ENCODE measurements around the gene CTBP1. TPM values are rescaled to one million over a fixed set of nuclear protein-coding genes. Genes with fewer than 3 reads are reported as not detected.

CTBP1 gene
- total RNA-seq, 2 experiments from 2014 or later, result 135 to 141 TPM

GRCh38 chr4:1266881-1267763 lies 18.2 kb upstream of the CTBP1 start:
- Mint-ChIP-seq H3K4me1 (peaks cover 15% of the 10 kb centered on the region), H3K27ac (peak overlapping the region; percentile 84), H3K27me3 (no peaks in the 10 kb centered on the region), H3K4me3 (peak overlapping the region; percentile 50), H3K9me3 (peaks cover 9% of the 10 kb centered on the region), H3K36me3 (peaks cover 15% of the 10 kb centered on the region)
- DNase-seq, result no peak

GRCh38 chr4:1265351-1265750 lies 16.4 kb upstream of the CTBP1 start:
- H3K9me3 Mint-ChIP-seq, result peaks cover 7% of the 10 kb centered on the region
- H3K4me1 Mint-ChIP-seq, result peaks cover 18% of the 10 kb centered on the region
- no peak overlapping the region for H3K4me3 Mint-ChIP-seq
- no peak for DNase-seq
- H3K27ac Mint-ChIP-seq, result no peak overlapping the region
- H3K36me3 Mint-ChIP-seq, result peaks cover 14% of the 10 kb centered on the region
- no peaks in the 10 kb centered on the region for H3K27me3 Mint-ChIP-seq

- Mint-ChIP-seq H3K4me3 (no peak overlapping the region), H3K27me3 (no peaks in the 10 kb centered on the region), H3K27ac (no peak overlapping the region), H3K4me1 (peaks cover 22% of the 10 kb centered on the region), H3K9me3 (peaks cover 7% of the 10 kb centered on the region), H3K36me3 (peaks cover 12% of the 10 kb centered on the region)
- DNase-seq, result no peak
Measured at GRCh38 chr4:1264942-1265341, 16.0 kb upstream of the CTBP1 start.

- Mint-ChIP-seq H3K27me3 (no peaks in the 10 kb centered on the region), H3K4me1 (peaks cover 22% of the 10 kb centered on the region), H3K27ac (peak overlapping the region; percentile 30), H3K4me3 (no peak overlapping the region), H3K9me3 (peaks cover 11% of the 10 kb centered on the region), H3K36me3 (peaks cover 19% of the 10 kb centered on the region)
- DNase-seq, result no peak
Measured at GRCh38 chr4:1261107-1261928, 12.4 kb upstream of the CTBP1 start.

- Mint-ChIP-seq H3K4me3 (no peak overlapping the region), H3K27ac (peak overlapping the region; percentile 30), H3K36me3 (peaks cover 16% of the 10 kb centered on the region), H3K4me1 (peaks cover 26% of the 10 kb centered on the region), H3K27me3 (no peaks in the 10 kb centered on the region), H3K9me3 (peaks cover 13% of the 10 kb centered on the region)
- no peak for DNase-seq
Measured at GRCh38 chr4:1260418-1261106, 11.6 kb upstream of the CTBP1 start.

GRCh38 chr4:1259966-1260365 lies 11.0 kb upstream of the CTBP1 start:
- Mint-ChIP-seq H3K36me3 (peaks cover 19% of the 10 kb centered on the region), H3K27ac (peak overlapping the region; percentile 10), H3K4me3 (no peak overlapping the region), H3K4me1 (peaks cover 32% of the 10 kb centered on the region), H3K27me3 (no peaks in the 10 kb centered on the region), H3K9me3 (peaks cover 15% of the 10 kb centered on the region)
- no peak for DNase-seq

GRCh38 chr4:1258457-1258856 lies 9.5 kb upstream of the CTBP1 start:
- H3K27ac Mint-ChIP-seq, result no peak overlapping the region
- H3K4me3 Mint-ChIP-seq, result no peak overlapping the region
- H3K4me1 Mint-ChIP-seq, result peaks cover 42% of the 10 kb centered on the region

GRCh38 chr4:1255699-1256098 lies 6.8 kb upstream of the CTBP1 start:
- H3K27ac Mint-ChIP-seq, result peak overlapping the region; percentile 86
- DNase-seq, result no peak
- H3K36me3 Mint-ChIP-seq, result peaks cover 56% of the 10 kb centered on the region
- H3K27me3 Mint-ChIP-seq, result no peaks in the 10 kb centered on the region
- H3K4me3 Mint-ChIP-seq, result no peak overlapping the region
- H3K4me1 Mint-ChIP-seq, result peaks cover 66% of the 10 kb centered on the region
- peaks cover 32% of the 10 kb centered on the region for H3K9me3 Mint-ChIP-seq

More at GRCh38 chr4:1258457-1258856, 9.5 kb upstream of the CTBP1 start:
- Mint-ChIP-seq H3K36me3 (peaks cover 30% of the 10 kb centered on the region), H3K9me3 (peaks cover 26% of the 10 kb centered on the region), H3K27me3 (no peaks in the 10 kb centered on the region)
- DNase-seq, result no peak

GRCh38 chr4:1255151-1255550 lies 6.2 kb upstream of the CTBP1 start:
- DNase-seq, result no peak
- H3K27ac Mint-ChIP-seq, result no peak overlapping the region
- no peaks in the 10 kb centered on the region for H3K27me3 Mint-ChIP-seq
- H3K9me3 Mint-ChIP-seq, result peaks cover 34% of the 10 kb centered on the region
- H3K36me3 Mint-ChIP-seq, result peaks cover 61% of the 10 kb centered on the region
- H3K4me1 Mint-ChIP-seq, result peaks cover 66% of the 10 kb centered on the region
- H3K4me3 Mint-ChIP-seq, result no peak overlapping the region

GRCh38 chr4:1253831-1254230 lies 4.9 kb upstream of the CTBP1 start:
- Mint-ChIP-seq H3K36me3 (peaks cover 65% of the 10 kb centered on the region), H3K4me1 (peaks cover 60% of the 10 kb centered on the region), H3K9me3 (peaks cover 34% of the 10 kb centered on the region), H3K27me3 (no peaks in the 10 kb centered on the region), H3K4me3 (no peak overlapping the region), H3K27ac (peak overlapping the region; percentile 12)
- no peak for DNase-seq

- H3K36me3 Mint-ChIP-seq, result peaks cover 60% of the 10 kb centered on the region
- peak overlapping the region; percentile 18 for H3K4me3 Mint-ChIP-seq
Measured at GRCh38 chr4:1252928-1253492, 4.1 kb upstream of the CTBP1 start.

GRCh38 chr4:1251773-1252066 lies 2.8 kb upstream of the CTBP1 start:
- Mint-ChIP-seq H3K27me3 (no peaks in the 10 kb centered on the region), H3K4me1 (peaks cover 58% of the 10 kb centered on the region), H3K9me3 (peaks cover 23% of the 10 kb centered on the region), H3K27ac (peak overlapping the region; percentile 4), H3K4me3 (peak overlapping the region; percentile 89), H3K36me3 (peaks cover 60% of the 10 kb centered on the region)
- no peak for DNase-seq

More at GRCh38 chr4:1252928-1253492, 4.1 kb upstream of the CTBP1 start:
- peak overlapping the region; percentile 79 for H3K27ac Mint-ChIP-seq
- DNase-seq, result no peak
- H3K27me3 Mint-ChIP-seq, result no peaks in the 10 kb centered on the region
- H3K9me3 Mint-ChIP-seq, result peaks cover 29% of the 10 kb centered on the region
- peaks cover 55% of the 10 kb centered on the region for H3K4me1 Mint-ChIP-seq

- peak overlapping the region; percentile 94 for H3K27ac Mint-ChIP-seq
- no peak for DNase-seq
- H3K4me3 Mint-ChIP-seq, result peak overlapping the region; percentile 89
- H3K36me3 Mint-ChIP-seq, result peaks cover 60% of the 10 kb centered on the region
- H3K9me3 Mint-ChIP-seq, result peaks cover 23% of the 10 kb centered on the region
- H3K27me3 Mint-ChIP-seq, result no peaks in the 10 kb centered on the region
- peaks cover 63% of the 10 kb centered on the region for H3K4me1 Mint-ChIP-seq
Measured at GRCh38 chr4:1250921-1251772, 2.2 kb upstream of the CTBP1 start.

GRCh38 chr4:1250527-1250812 lies 1.5 kb upstream of the CTBP1 start:
- Mint-ChIP-seq H3K9me3 (peaks cover 19% of the 10 kb centered on the region), H3K4me1 (peaks cover 60% of the 10 kb centered on the region), H3K27me3 (no peaks in the 10 kb centered on the region), H3K4me3 (peak overlapping the region; percentile 89), H3K36me3 (peaks cover 55% of the 10 kb centered on the region), H3K27ac (peak overlapping the region; percentile 94)
- no peak for DNase-seq

Measured in activated naive CD8-positive, alpha-beta T cell treated with anti-CD3 and anti-CD28 coated beads for 36 hours (primary cell).